Common myeloid progenitor, CD34-positive (primary cell): ENCODE results near the gene PCDH15.
"Not testable (repeated sequence)": the region's sequence is repeated elsewhere in the genome, so short reads cannot be mapped to it uniquely, and the experiment has no call there.

Experiments used
- CTCF ChIA-PET: fragments of 350-600 bp; sonication (Branson Sonifier 250); formaldehyde crosslinking; loops from one replicate; lab custom pipeline; 2021; ENCODE audit warnings: antibody characterized with exemption; lab: Charles Lee
- POLR2A ChIA-PET: fragments of 350-600 bp; sonication (Branson Sonifier 250); formaldehyde crosslinking; loops from one replicate; lab custom pipeline; 2021; ENCODE audit warnings: antibody characterized with exemption; lab: Charles Lee
- DNase-seq, 3 donors: peaks; one replicate each; pipeline versions ENCODE4 v3.0.0 to v3.0.0-alpha.2; 2013
- H3K27ac ChIP-seq, 2 experiments: 1 replicate in 1 of 2; 2 replicates in 1 of 2; pipeline ENCODE4 v1.7.0; 2013; ENCODE audit warnings: inconsistent platforms in 2 of 2, low read length in 2 of 2, mild to moderate bottlenecking in 2 of 2, low read depth in 1 of 2, moderate library complexity in 1 of 2; ENCODE audit not compliant: severe bottlenecking in 2 of 2, insufficient read depth in 1 of 2, poor library complexity in 1 of 2
- H3K27me3 ChIP-seq, 5 experiments: replicated peaks in 2 of 5; 1 replicate in 3 of 5; 2 replicates in 2 of 5; pipeline versions ENCODE4 v1.6.1 to v1.7.0; 2013; ENCODE audit warnings: low read length in 4 of 5, mild to moderate bottlenecking in 2 of 5, moderate library complexity in 2 of 5, inconsistent platforms in 1 of 5; ENCODE audit not compliant: insufficient read depth in 5 of 5, control insufficient read depth in 4 of 5
- H3K36me3 ChIP-seq, 4 experiments: 1 replicate in 2 of 4; 2 replicates in 2 of 4; pipeline versions ENCODE4 v1.6.1 to v1.7.0; 2013; ENCODE audit warnings: low read length in 3 of 4, control low read depth in 1 of 4, mild to moderate bottlenecking in 1 of 4; ENCODE audit not compliant: control insufficient read depth in 4 of 4, insufficient read depth in 4 of 4
- H3K4me1 ChIP-seq, 4 experiments: 1 replicate in 3 of 4; 2 replicates in 1 of 4; pipeline versions ENCODE4 v1.6.1 to v1.7.1; 2013; ENCODE audit warnings: low read length in 3 of 4, mild to moderate bottlenecking in 3 of 4, control low read depth in 1 of 4, inconsistent platforms in 1 of 4, moderate library complexity in 1 of 4; ENCODE audit not compliant: control insufficient read depth in 4 of 4, insufficient read depth in 4 of 4; ENCODE audit errors: control extremely low read depth in 1 of 4
- H3K4me3 ChIP-seq, 7 experiments: 1 replicate in 4 of 7; 2 replicates in 3 of 7; pipeline versions ENCODE4 v1.5.1 to v1.7.0; 2013; ENCODE audit warnings: mild to moderate bottlenecking in 7 of 7, low read length in 6 of 7, moderate library complexity in 6 of 7, inconsistent platforms in 2 of 7, low read depth in 2 of 7, control low read depth in 1 of 7; ENCODE audit not compliant: insufficient read depth in 4 of 7, control insufficient read depth in 1 of 7; ENCODE audit errors: extremely low read depth in 1 of 7
- H3K9me3 ChIP-seq, 5 experiments: 1 replicate in 4 of 5; 2 replicates in 1 of 5; pipeline versions ENCODE4 v1.6.1 to v1.7.1; 2013; ENCODE audit warnings: low read length in 4 of 5, mild to moderate bottlenecking in 2 of 5, inconsistent platforms in 1 of 5, low read depth in 1 of 5, moderate library complexity in 1 of 5; ENCODE audit not compliant: control insufficient read depth in 4 of 5, insufficient read depth in 2 of 5; ENCODE audit errors: control extremely low read depth in 1 of 5
- WGBS: methylation state at CpG from one replicate; pipeline ENCODE4 v1.1.5; 2013; ENCODE audit not compliant: insufficient coverage; 5-methylcytosine and 5-hydroxymethylcytosine counted together

The PCDH15 gene

GRCh38 chr10:54394598-54394997 is 406.4 kb downstream of the PCDH15 start:
- H3K27ac ChIP-seq, DNase-seq, H3K4me1 ChIP-seq, CTCF ChIA-PET, H3K4me3 ChIP-seq, H3K36me3 ChIP-seq, POLR2A ChIA-PET, H3K9me3 ChIP-seq, H3K27me3 ChIP-seq: not testable (repeated sequence)
- 85% methylated on average over 3 of the region's 6 CpGs for WGBS

- H3K27me3 ChIP-seq = no peaks in the 10 kb centered on the region
- WGBS = no CpG with 5 or more reads among the region's 1 CpG
- no peak overlapping the region for H3K27ac ChIP-seq
- peaks cover 0 to 1% (median 0%) of the 10 kb centered on the region in 5 experiments for H3K9me3 ChIP-seq
- H3K4me1 ChIP-seq = no peaks in the 10 kb centered on the region
- H3K36me3 ChIP-seq = no peaks in the 10 kb centered on the region
- POLR2A ChIA-PET = no interaction called here
- CTCF ChIA-PET = no interaction called here
- no peak for DNase-seq
- no peak overlapping the region for H3K4me3 ChIP-seq
Measured at GRCh38 chr10:54372179-54372578, 428.9 kb downstream of the PCDH15 start.

- H3K27ac ChIP-seq = no peak overlapping the region
- ChIA-PET CTCF (no interaction called here), POLR2A (no interaction called here)
- no peaks in the 10 kb centered on the region for H3K4me1 ChIP-seq
- DNase-seq = no peak
- H3K9me3 ChIP-seq = peaks cover 0 to 1% (median 0%) of the 10 kb centered on the region in 5 experiments
- H3K36me3 ChIP-seq = no peaks in the 10 kb centered on the region
- 100% methylated on average over 1 of the region's 3 CpGs for WGBS
- H3K4me3 ChIP-seq = no peak overlapping the region
- no peaks in the 10 kb centered on the region for H3K27me3 ChIP-seq
Measured at GRCh38 chr10:54368984-54369383, 432.0 kb downstream of the PCDH15 start.

GRCh38 chr10:54363390-54363789 is 437.6 kb downstream of the PCDH15 start:
- H3K27ac ChIP-seq = no peak overlapping the region
- H3K36me3 ChIP-seq = no peaks in the 10 kb centered on the region
- peak in 1 of 3 donors; percentile 1 for DNase-seq
- peaks cover 0 to 1% (median 0%) of the 10 kb centered on the region in 5 experiments for H3K9me3 ChIP-seq
- no peak overlapping the region for H3K4me3 ChIP-seq
- WGBS = no CpG with 5 or more reads among the region's 1 CpG
- ChIA-PET POLR2A (no interaction called here), CTCF (interaction anchor here (1.0 kb wide), 1 partner anchor 43 kb away, joined by 3 read pairs; no protein-coding TSS in a partner anchor)
- no peaks in the 10 kb centered on the region for H3K27me3 ChIP-seq
- no peaks in the 10 kb centered on the region for H3K4me1 ChIP-seq

GRCh38 chr10:54342058-54342457 is 459.0 kb downstream of the PCDH15 start:
- Histone ChIP-seq H3K4me1 (peaks cover 0 to 12% (median 6%) of the 10 kb centered on the region in 4 experiments), H3K4me3 (no peak overlapping the region), H3K27me3 (no peaks in the 10 kb centered on the region), H3K36me3 (no peaks in the 10 kb centered on the region), H3K27ac (no peak overlapping the region), H3K9me3 (peaks cover 0 to 9% (median 8%) of the 10 kb centered on the region in 5 experiments)
- 43% methylated on average over 2 of the region's 2 CpGs for WGBS
- ChIA-PET CTCF (interaction anchor here (1.2 kb wide), 1 partner anchor 20 kb away, joined by 3 read pairs; no protein-coding TSS in a partner anchor), POLR2A (no interaction called here)
- no peak for DNase-seq

- no peaks in the 10 kb centered on the region for H3K27me3 ChIP-seq
- 100% methylated on average over 1 of the region's 2 CpGs for WGBS
- POLR2A ChIA-PET = no interaction called here
- no peaks in the 10 kb centered on the region for H3K9me3 ChIP-seq
- H3K4me1 ChIP-seq = peaks cover 0 to 12% (median 6%) of the 10 kb centered on the region in 4 experiments
- DNase-seq = no peak
- CTCF ChIA-PET = no interaction called here
- no peak overlapping the region for H3K4me3 ChIP-seq
- H3K36me3 ChIP-seq = no peaks in the 10 kb centered on the region
- no peak overlapping the region for H3K27ac ChIP-seq
Measured at GRCh38 chr10:54335296-54335695, 465.7 kb downstream of the PCDH15 start.

DNA sequence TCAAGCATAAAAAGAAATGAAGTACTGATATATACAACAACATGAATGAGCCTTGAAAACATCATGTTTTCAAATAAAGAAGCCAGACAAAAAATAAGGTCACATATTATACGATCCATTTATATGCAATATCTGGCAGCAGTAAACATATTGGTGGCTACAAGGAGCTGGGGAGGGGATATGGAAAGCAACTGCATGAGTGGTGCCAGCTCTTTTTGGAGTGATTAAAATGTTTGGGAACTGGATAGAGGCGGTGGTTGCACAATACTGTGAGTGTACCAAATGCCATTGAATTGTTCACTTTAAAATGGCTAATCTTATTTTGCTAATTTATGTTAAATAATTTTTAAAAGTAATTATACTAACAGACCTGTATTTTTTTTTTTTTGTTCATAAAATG is 481.7 kb downstream of the PCDH15 start:
- Histone ChIP-seq H3K36me3 (no peaks in the 10 kb centered on the region), H3K9me3 (no peaks in the 10 kb centered on the region), H3K27ac (no peak overlapping the region), H3K4me1 (no peaks in the 10 kb centered on the region), H3K27me3 (no peaks in the 10 kb centered on the region), H3K4me3 (no peak overlapping the region)
- ChIA-PET POLR2A (no interaction called here), CTCF (no interaction called here)
- no peak for DNase-seq
- WGBS = no CpG with 5 or more reads among the region's 2 CpGs
